ENCODE results near the gene CATSPERZ. TPM values are rescaled to one million over a fixed set of nuclear protein-coding genes. Genes with fewer than 3 reads are reported as not detected.

The CATSPERZ gene
- total RNA-seq, 1 donor: not detected

DNA sequence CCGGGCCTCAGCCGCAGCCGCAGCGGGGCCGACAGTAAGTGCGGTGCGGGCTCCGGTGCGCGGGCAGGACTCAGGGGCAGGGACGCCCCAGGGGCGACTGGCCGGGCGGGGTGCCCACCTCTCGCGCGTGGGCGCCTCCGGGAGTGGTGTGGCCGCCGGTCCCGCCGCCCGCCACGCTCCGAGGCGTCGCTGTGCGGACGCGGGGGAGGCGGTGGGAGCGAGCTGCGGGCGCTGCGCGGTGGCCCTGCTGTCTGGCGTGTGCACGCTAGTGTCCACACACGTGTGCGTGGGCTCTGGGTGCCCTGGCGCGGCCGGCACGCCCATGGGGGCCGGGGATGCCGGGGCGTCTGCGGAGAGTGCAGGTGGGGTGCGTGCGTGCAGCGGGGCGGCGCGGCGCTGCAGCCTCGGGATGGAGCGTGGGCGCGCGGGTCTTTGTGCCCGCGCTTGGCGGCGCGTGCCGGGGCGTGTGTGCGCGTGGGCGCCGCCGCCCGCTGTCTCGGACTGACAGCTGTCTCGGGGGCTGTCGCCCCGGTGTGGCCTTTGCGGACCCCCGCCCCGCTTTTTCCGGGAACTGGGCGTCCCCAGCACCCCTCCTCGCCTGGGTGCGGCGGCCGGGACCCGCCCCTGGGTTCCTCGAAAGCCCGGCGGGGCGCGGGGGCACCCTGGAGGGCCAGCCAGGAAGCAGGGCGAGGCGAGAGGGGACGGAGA, 8.3 kb upstream of the CATSPERZ start:
- DNase-seq (ENCODE audit: low read depth): no peak
- no peak for TF ChIP-seq CTCF (IDR thresholded peaks at IDR 0.05; ENCODE audit: insufficient read depth, low read depth, low read length)
- peak overlapping the region; percentile 23 for H3K4me3 ChIP-seq (ENCODE audit: low read depth, low read length)

DNA sequence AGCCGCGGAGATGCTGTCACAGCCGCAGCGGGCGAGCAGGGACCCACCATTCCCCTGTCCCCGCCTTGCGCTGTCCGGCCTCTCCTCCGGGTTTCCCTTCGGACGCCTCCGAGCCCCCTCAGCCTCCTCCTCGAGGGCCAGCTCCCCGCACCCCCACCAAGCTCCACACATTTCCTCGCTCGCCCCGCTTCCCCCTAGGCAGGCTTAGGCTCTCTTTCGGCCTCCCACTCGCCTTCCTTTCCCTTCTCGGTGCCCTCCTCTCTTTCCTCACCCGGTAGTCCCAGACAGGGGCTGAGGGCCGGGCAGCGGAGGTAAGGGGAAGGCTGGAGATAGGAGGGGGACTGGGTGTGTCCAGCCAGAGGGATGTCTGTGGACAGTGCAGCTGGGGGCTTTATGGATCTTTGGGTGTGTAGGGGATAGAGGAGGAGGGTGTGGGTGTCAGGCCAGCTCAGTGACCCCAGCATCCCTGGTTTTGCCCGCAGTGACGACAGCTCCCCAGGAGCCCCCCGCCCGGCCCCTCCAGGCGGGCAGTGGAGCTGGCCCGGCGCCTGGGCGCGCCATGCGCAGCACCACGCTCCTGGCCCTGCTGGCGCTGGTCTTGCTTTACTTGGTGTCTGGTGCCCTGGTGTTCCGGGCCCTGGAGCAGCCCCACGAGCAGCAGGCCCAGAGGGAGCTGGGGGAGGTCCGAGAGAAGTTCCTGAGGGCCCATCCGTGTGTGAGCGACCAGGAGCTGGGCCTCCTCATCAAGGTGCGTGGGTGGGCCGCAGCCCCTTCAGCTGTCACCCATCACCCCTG, 7.5 kb upstream of the CATSPERZ start:
- H3K4me3 ChIP-seq (ENCODE audit: low read depth, low read length): peak overlapping the region; percentile 23
- no peak for DNase-seq (ENCODE audit: low read depth)
- TF ChIP-seq CTCF (IDR thresholded peaks at IDR 0.05; ENCODE audit: insufficient read depth, low read depth, low read length): no peak

- TF ChIP-seq CTCF (IDR thresholded peaks at IDR 0.05; ENCODE audit: insufficient read depth, low read depth, low read length): no peak
- no peak for DNase-seq (ENCODE audit: low read depth)
- no peak overlapping the region for H3K4me3 ChIP-seq (ENCODE audit: low read depth, low read length)
These were observed 5.4 kb upstream of the CATSPERZ start for GRCh38 chr11:64294774-64295173.

- no peak overlapping the region for H3K4me3 ChIP-seq (ENCODE audit: low read depth, low read length)
- no peak for TF ChIP-seq CTCF (IDR thresholded peaks at IDR 0.05; ENCODE audit: insufficient read depth, low read depth, low read length)
- no peak for DNase-seq (ENCODE audit: low read depth)
These were observed 4.4 kb upstream of the CATSPERZ start for GRCh38 chr11:64295760-64296159.

GRCh38 chr11:64296236-64296635, 3.9 kb upstream of the CATSPERZ start:
- no peak overlapping the region for H3K4me3 ChIP-seq (ENCODE audit: low read depth, low read length)
- TF ChIP-seq CTCF (IDR thresholded peaks at IDR 0.05; ENCODE audit: insufficient read depth, low read depth, low read length): no peak
- no peak for DNase-seq (ENCODE audit: low read depth)

- no peak overlapping the region for H3K4me3 ChIP-seq (ENCODE audit: low read depth, low read length)
- no peak for DNase-seq (ENCODE audit: low read depth)
- TF ChIP-seq CTCF (IDR thresholded peaks at IDR 0.05; ENCODE audit: insufficient read depth, low read depth, low read length): no peak
These were observed 3.1 kb upstream of the CATSPERZ start for GRCh38 chr11:64296830-64297698.

All from fibroblast of villous mesenchyme (primary cell).